Right ventricle myocardium inferior (tissue), 1 donor: ENCODE results near the gene DAPK1. TPM values are rescaled to one million over a fixed set of nuclear protein-coding genes. Genes with fewer than 3 reads are reported as not detected.

ENCODE experiments used
- ATAC-seq: fragments of 200-7000 bp; cut with Tn5 transposase; one replicate; pipeline ENCODE4 v1.9.1; 2020; ENCODE audit warnings: mild to moderate bottlenecking, moderate library complexity
- DNase-seq: peaks from one replicate; pipeline ENCODE4 v3.0.0; 2021; ENCODE audit errors: missing footprints
- intact Hi-C: fragments of 100-400 bp; cut with DNase I; formaldehyde crosslinking; loops from one replicate; pipeline ENCODE4 v1.11.0; 2022
- total RNA-seq: library from RNA; stranded (reverse); fragmentation: NEBNext Ultra II Directional; extraction: Animal tissue kit (Norgen Biotek cat#: 25700); gene quantifications from one replicate; pipeline ENCODE4 v1.2.1, GENCODE V29; 2021
- donor health status: DM: no; HTN: yes; CAD: no; lungs with severe emphysema.

Gene DAPK1
- total RNA-seq, 1 donor from 2014 or later, result 6.3 TPM

GRCh38 chr9:87703636-87704276 lies 206.1 kb downstream of the DAPK1 start:
- DNase-seq (no peak), ATAC-seq (no peak)
- intact Hi-C loops, result no loop called here

DNA sequence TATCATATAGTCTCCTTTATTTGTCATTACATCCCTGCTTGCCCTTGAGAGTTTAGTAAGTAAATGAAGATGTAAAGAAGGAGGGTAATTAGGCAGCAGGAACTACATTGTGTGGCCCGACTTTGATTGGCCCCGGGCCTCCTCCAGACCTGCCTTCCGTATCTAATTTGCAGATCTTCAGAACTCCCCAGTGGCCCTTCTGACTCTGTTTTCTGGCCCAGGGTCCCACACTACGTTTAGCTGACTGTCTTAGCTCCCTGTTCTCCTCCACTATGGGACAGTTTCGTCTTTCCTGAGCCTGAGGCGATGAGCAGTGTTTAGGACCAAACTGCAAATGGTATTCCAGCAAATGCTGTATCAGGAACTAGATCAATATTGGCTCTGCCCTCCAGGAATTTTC lies 206.7 kb downstream of the DAPK1 start:
- DNase-seq (no peak), ATAC-seq (no peak)
- intact Hi-C loops, result no loop called here

DNA sequence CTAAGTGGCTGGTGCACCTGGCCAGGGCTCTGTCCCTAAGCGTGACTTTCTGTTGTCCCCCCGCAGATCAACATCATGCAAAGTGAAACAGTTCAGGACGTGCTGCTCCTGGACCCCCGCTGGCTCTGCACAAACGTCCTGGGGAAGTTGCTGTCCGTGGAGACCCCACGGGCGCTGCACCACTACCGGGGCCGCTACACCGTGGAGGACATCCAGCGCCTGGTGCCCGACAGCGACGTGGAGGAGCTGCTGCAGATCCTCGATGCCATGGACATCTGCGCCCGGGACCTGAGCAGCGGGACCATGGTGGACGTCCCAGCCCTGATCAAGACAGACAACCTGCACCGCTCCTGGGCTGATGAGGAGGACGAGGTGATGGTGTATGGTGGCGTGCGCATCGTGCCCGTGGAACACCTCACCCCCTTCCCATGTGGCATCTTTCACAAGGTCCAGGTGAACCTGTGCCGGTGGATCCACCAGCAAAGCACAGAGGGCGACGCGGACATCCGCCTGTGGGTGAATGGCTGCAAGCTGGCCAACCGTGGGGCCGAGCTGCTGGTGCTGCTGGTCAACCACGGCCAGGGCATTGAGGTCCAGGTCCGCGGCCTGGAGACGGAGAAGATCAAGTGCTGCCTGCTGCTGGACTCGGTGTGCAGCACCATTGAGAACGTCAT lies 208.5 kb downstream of the DAPK1 start:
- ATAC-seq, result no peak
- intact Hi-C loops, result no loop called here
- DNase-seq, result no peak

DNA sequence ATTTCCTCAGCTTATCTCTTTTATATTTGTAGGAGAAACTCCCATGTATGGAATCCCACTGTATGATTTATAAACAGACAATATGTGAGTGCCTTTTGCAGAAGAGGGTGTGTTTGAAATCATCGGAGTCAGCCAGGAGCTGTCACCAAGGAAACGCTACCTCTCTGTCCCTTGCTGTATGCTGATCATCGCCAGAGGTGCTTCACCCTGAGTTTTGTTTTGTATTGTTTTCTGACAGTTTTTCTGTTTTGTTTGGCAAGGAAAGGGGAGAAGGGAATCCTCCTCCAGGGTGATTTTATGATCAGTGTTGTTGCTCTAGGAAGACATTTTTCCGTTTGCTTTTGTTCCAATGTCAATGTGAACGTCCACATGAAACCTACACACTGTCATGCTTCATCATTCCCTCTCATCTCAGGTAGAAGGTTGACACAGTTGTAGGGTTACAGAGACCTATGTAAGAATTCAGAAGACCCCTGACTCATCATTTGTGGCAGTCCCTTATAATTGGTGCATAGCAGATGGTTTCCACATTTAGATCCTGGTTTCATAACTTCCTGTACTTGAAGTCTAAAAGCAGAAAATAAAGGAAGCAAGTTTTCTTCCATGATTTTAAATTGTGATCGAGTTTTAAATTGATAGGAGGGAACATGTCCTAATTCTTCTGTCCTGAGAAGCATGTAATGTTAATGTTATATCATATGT lies 210.3 kb downstream of the DAPK1 start:
- intact Hi-C loops, result no loop called here
- no peak for ATAC-seq
- no peak for DNase-seq

DNA sequence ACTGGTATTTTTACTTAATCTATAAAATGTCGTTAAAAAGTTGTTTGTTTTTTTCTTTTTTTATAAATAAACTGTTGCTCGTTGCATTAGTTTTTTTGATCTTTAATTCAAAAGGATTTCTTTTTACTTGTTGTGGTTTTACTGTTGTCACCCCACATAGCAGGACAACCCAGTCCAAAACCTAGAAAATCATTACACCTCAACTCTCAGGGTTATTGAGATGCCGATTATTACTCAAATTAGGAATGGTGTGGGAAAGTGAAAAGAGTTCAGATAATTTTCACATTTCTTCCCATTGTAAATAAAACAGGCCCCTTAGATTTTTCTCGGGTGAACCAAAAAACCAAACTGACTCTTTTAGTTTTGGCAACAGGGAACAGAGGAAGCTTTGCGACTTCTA lies 210.9 kb downstream of the DAPK1 start:
- ATAC-seq, result no peak
- intact Hi-C loops, result no loop called here
- DNase-seq, result no peak

- ATAC-seq (no peak), DNase-seq (no peak)
- intact Hi-C loops, result no loop called here
These were observed 211.5 kb downstream of the DAPK1 start for GRCh38 chr9:87708986-87709728.

DNA sequence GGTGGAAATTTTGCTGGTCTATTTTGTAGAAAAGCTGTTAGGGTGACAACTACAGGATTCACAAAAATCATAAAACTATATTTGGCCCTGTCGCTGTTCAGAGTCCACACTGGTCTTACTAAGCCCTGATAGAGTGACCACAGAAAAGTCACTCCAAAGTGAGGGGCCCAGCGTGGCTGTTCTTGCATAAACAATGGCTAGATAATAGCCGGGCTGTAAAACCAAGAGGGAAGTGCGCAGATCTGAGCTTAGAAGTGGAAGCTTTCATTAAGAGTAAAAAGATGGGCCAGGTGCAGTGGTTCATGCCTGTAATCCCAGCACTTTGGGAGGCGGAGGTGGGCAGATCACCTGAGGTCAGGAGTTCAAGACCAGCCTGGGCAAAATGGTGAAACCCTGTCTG lies 212.8 kb downstream of the DAPK1 start:
- ATAC-seq (no peak), DNase-seq (no peak)
- intact Hi-C loops, result no loop called here

DNA sequence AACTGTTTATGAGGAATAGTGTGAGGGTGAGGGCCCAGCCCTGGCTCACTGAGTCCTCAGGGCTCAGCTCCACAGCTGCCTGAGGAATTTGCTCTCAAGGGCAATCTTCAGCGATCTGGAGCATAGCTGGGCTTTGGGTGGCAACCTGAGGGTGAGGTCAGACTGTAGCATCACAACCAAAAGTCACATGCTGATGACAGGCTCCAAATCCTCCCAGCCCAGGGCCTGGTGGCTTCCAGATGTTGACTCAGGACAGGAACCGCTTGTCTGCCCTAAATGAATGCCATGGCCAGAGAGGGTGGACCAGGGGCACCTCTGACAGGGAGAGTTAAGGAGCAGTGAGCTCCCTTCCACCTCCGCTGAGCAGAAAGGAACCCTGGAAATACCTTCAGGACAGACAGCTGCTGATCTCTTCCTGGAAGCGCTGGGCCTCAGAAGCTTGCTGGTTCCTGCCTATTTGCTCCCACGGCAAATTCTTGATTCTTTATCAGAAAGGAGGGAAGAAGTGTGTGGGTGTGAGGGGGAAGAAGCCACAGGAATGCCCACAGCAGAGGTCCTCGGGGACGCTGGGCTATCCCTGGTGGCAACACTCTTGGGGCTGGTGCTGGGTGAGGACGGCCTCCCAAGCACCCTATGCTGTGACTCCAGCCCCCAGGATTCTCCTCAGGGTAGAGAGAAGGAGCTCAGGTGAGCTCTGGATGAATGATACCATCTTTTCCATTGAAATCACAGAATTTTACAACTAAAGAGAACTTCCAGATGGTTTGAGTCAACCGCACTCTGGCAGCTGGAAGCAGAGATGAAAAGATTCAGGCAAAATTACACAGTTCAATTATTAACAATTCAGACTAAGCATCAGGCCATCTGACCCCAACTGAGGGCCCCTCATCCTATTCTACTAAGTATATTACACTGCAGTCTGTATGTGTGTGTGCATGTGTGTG lies 214.5 kb downstream of the DAPK1 start:
- no peak for DNase-seq
- ATAC-seq, result no peak
- intact Hi-C loops, result no loop called here

GRCh38 chr9:87712801-87713277 lies 215.2 kb downstream of the DAPK1 start:
- DNase-seq (no peak), ATAC-seq (no peak)

GRCh38 chr9:87713278-87713987 lies 215.8 kb downstream of the DAPK1 start:
- DNase-seq (peak; percentile 86), ATAC-seq (peak; percentile 91)
- intact Hi-C loops, result no loop called here

More at GRCh38 chr9:87712801-87713277, 215.2 kb downstream of the DAPK1 start:
- intact Hi-C loops, result no loop called here

- no peak for ATAC-seq
- DNase-seq, result no peak
- intact Hi-C loops, result no loop called here
These were observed 216.3 kb downstream of the DAPK1 start for GRCh38 chr9:87713988-87714330.

- ATAC-seq (peak; percentile 63), DNase-seq (no peak)
- intact Hi-C loops, result no loop called here
These were observed 217.2 kb downstream of the DAPK1 start for GRCh38 chr9:87714819-87715218.

GRCh38 chr9:87716141-87716540 lies 218.5 kb downstream of the DAPK1 start:
- no peak for DNase-seq
- intact Hi-C loops, result no loop called here
- no peak for ATAC-seq

DNA sequence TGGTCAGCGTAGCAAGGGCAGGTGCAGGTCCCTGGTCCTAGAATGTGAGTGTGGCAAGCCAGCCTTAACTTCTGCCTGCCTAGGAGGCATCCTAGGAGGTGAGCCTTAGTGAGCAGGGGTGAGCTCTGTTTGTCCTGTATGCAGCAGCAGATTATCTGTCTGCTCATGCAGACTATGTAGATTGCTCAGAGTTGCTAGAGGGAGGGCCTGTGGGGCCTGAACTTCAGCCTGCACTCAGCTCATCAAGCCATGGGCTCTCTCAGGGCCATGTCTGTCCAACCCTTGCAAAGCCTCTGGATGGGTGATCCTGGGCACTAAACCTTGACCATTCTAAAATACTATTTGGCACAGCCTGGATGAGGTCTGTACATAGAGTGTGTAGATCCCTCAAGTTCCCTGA lies 219.8 kb downstream of the DAPK1 start:
- no peak for DNase-seq
- intact Hi-C loops, result no loop called here
- ATAC-seq, result no peak

- DNase-seq (no peak), ATAC-seq (no peak)
- intact Hi-C loops, result no loop called here
These were observed 220.6 kb downstream of the DAPK1 start for GRCh38 chr9:87718231-87718630.

DNA sequence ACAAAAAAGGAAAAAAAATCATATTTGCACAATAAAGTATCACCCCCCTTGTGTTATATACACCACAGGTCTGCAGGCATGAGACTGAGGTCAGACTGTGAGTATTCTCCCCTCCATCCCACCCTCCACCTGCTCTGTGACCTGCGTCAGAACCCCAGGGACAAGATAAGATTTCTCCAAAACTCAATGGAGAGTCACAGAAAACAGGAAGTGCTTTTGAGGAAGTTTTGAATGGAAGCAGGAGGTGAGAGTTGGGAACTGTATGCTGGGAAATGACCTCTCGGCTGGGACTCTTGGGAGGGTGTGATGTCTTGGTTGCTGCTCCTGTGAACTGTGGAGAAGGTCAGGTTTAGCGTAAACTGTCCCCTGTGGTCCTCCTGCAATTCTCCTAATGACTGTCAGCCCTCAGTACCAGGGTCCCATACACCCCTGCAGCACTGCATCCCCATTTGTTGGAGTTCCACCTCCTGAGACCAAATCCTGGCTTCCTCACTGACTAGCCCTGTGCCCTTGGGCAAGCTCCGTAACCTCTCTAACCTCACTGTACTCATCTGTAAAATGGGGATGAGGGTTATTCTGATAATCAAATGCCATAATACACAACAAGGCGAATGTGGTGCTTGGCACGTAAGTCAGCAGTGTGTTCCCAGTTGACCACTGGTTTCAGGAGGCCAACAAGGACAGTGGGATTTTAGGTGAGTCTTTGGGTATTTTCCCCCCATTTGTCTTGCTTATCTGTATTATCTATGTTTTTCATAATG lies 221.4 kb downstream of the DAPK1 start:
- DNase-seq, result no peak
- no peak for ATAC-seq
- intact Hi-C loops, result no loop called here

GRCh38 chr9:87720173-87720572 lies 222.5 kb downstream of the DAPK1 start:
- intact Hi-C loops, result no loop called here
- no peak for DNase-seq
- no peak for ATAC-seq
